HEK293 (cell line): ENCODE measurements around the gene ASCC2.
A peak's percentile ranks its signal among the peaks of the same experiment; 100 is the strongest.

ENCODE experiments used
- CTCF ChIA-PET: fragments of 350-600 bp; formaldehyde crosslinking; extraction: SDS; loops from one replicate; lab custom pipeline; 2021; ENCODE audit warnings: antibody characterized with exemption; lab: Yijun Ruan, JAX
- POLR2A ChIA-PET: fragments of 300-600 bp; formaldehyde crosslinking; extraction: SDS; loops from one replicate; lab custom pipeline; 2020; ENCODE audit warnings: antibody characterized with exemption, inconsistent platforms; lab: Yijun Ruan, JAX
- H3K27ac ChIP-seq: fragments of 200-500 bp; sonication (Bioruptor generic); 2 replicates; pipeline ENCODE4 v1.5.1; 2014; ENCODE audit warnings: low read depth, low read length, control low read depth, inconsistent platforms; ENCODE audit errors: extremely low read depth
- H3K36me3 ChIP-seq, 2 experiments: fragments of 200-500 bp in 1 of 2; sonication (Bioruptor generic) in 1 of 2; 1 replicate in 1 of 2; 2 replicates in 1 of 2; pipeline ENCODE4 v1.5.1; 2014 to 2017; ENCODE audit warnings: inconsistent platforms in 2 of 2, low read length in 2 of 2; ENCODE audit not compliant: control insufficient read depth in 2 of 2, insufficient read depth in 1 of 2
- H3K4me1 ChIP-seq: fragments of 200-500 bp; sonication (Bioruptor generic); 2 replicates; pipeline ENCODE4 v1.5.1; 2014; ENCODE audit warnings: mild to moderate bottlenecking, low read length, inconsistent platforms; ENCODE audit not compliant: control insufficient read depth, insufficient read depth
- H3K4me3 ChIP-seq: 2 replicates; pipeline ENCODE4 v1.5.1; 2011; ENCODE audit warnings: low read depth, mild to moderate bottlenecking, control low read depth, low read length, moderate library complexity
- H3K9me3 ChIP-seq: fragments of 200-500 bp; sonication (Bioruptor generic); 2 replicates; pipeline ENCODE4 v1.5.1; 2014; ENCODE audit warnings: low read depth, low read length, inconsistent platforms; ENCODE audit not compliant: control insufficient read depth, insufficient read depth
- BCL11B ChIP-seq: fragments of 450-650 bp; formaldehyde crosslinking; IDR thresholded peaks from 2 replicates; pipeline ENCODE4 v1.5.1; 2016; ENCODE audit warnings: low read depth, missing biosample characterization, missing genetic modification characterization
- EGR2 ChIP-seq: fragments of 450-650 bp; formaldehyde crosslinking; IDR thresholded peaks from 2 replicates; pipeline ENCODE4 v1.5.1; 2016; ENCODE audit warnings: low read depth, missing biosample characterization, missing genetic modification characterization
- GFI1B ChIP-seq: fragments of 450-650 bp; formaldehyde crosslinking; IDR thresholded peaks from 2 replicates; pipeline ENCODE4 v1.5.1; 2016; ENCODE audit warnings: missing biosample characterization, missing genetic modification characterization
- PATZ1 ChIP-seq: fragments of 450-650 bp; formaldehyde crosslinking; IDR thresholded peaks from 2 replicates; pipeline ENCODE4 v1.5.1; 2016; ENCODE audit warnings: missing biosample characterization, missing genetic modification characterization
- ZBTB10 ChIP-seq: fragments of 450-650 bp; formaldehyde crosslinking; IDR thresholded peaks from 2 replicates; pipeline ENCODE4 v1.5.1; 2016; ENCODE audit warnings: missing biosample characterization, missing genetic modification characterization
- ZBTB8A ChIP-seq: fragments of 450-650 bp; formaldehyde crosslinking; IDR thresholded peaks from 2 replicates; pipeline ENCODE4 v1.5.1; 2016; ENCODE audit warnings: missing biosample characterization, missing genetic modification characterization
- ZFP41 ChIP-seq: fragments of 450-650 bp; formaldehyde crosslinking; IDR thresholded peaks from 2 replicates; pipeline ENCODE4 v1.5.1; 2016; ENCODE audit warnings: missing biosample characterization, missing genetic modification characterization, borderline replicate concordance
- ZIC2 ChIP-seq: fragments of 450-650 bp; formaldehyde crosslinking; IDR thresholded peaks from 2 replicates; pipeline ENCODE4 v1.5.1; 2016; ENCODE audit warnings: missing biosample characterization, missing genetic modification characterization
- ZNF121 ChIP-seq: fragments of 450-650 bp; formaldehyde crosslinking; IDR thresholded peaks from 2 replicates; pipeline ENCODE4 v1.5.1; 2016; ENCODE audit warnings: missing biosample characterization, missing genetic modification characterization
- ZNF211 ChIP-seq: fragments of 450-650 bp; formaldehyde crosslinking; IDR thresholded peaks from 2 replicates; pipeline ENCODE4 v1.5.1; 2016; ENCODE audit warnings: low read depth, missing biosample characterization, missing genetic modification characterization
- ZNF223 ChIP-seq: fragments of 450-650 bp; formaldehyde crosslinking; IDR thresholded peaks from 2 replicates; pipeline ENCODE4 v1.5.1; 2016; ENCODE audit warnings: missing biosample characterization, missing genetic modification characterization
- ZNF239 ChIP-seq: fragments of 450-650 bp; formaldehyde crosslinking; IDR thresholded peaks from 2 replicates; pipeline ENCODE4 v1.5.1; 2016; ENCODE audit warnings: missing biosample characterization, missing genetic modification characterization
- ZNF544 ChIP-seq: fragments of 450-650 bp; formaldehyde crosslinking; IDR thresholded peaks from 2 replicates; pipeline ENCODE4 v1.5.0; 2017; ENCODE audit warnings: missing biosample characterization, missing genetic modification characterization
- ZNF585B ChIP-seq: fragments of 450-650 bp; formaldehyde crosslinking; IDR thresholded peaks from 2 replicates; pipeline ENCODE4 v1.5.1; 2016; ENCODE audit warnings: missing biosample characterization, missing genetic modification characterization
- ZNF629 ChIP-seq: fragments of 450-650 bp; formaldehyde crosslinking; IDR thresholded peaks from 2 replicates; pipeline ENCODE4 v1.5.1; 2017; ENCODE audit warnings: missing biosample characterization, missing genetic modification characterization
- ZNF677 ChIP-seq: fragments of 450-650 bp; IDR thresholded peaks from 2 replicates; pipeline ENCODE4 v1.5.0; 2018; ENCODE audit warnings: missing biosample characterization, mild to moderate bottlenecking, missing genetic modification characterization, moderate library complexity
- ZNF768 ChIP-seq: fragments of 450-650 bp; formaldehyde crosslinking; IDR thresholded peaks from 2 replicates; pipeline ENCODE4 v1.5.1; 2018; ENCODE audit warnings: missing biosample characterization, mild to moderate bottlenecking, missing genetic modification characterization
- ZNF785 ChIP-seq: fragments of 450-650 bp; formaldehyde crosslinking; IDR thresholded peaks from 2 replicates; pipeline ENCODE4 v1.5.1; 2016; ENCODE audit warnings: missing biosample characterization, missing genetic modification characterization
- ZNF830 ChIP-seq: fragments of 450-650 bp; IDR thresholded peaks from 2 replicates; pipeline ENCODE4 v1.5.0; 2018; ENCODE audit warnings: missing biosample characterization, missing genetic modification characterization, low read depth, mild to moderate bottlenecking, moderate library complexity
- ZNF837 ChIP-seq: fragments of 450-650 bp; formaldehyde crosslinking; IDR thresholded peaks from 2 replicates; pipeline ENCODE4 v1.5.1; 2016; ENCODE audit warnings: missing biosample characterization, missing genetic modification characterization
- TF ChIP-seq, protein P1 (sequence below): fragments of 450-650 bp; formaldehyde crosslinking; IDR thresholded peaks from 2 replicates; pipeline ENCODE4 v1.5.1; 2016; ENCODE audit warnings: missing biosample characterization, missing genetic modification characterization
- TF ChIP-seq, protein P2 (sequence below): fragments of 450-650 bp; IDR thresholded peaks from 2 replicates; pipeline ENCODE4 v1.5.1; 2018; ENCODE audit warnings: missing biosample characterization, mild to moderate bottlenecking, missing genetic modification characterization

ASCC2 gene

GRCh38 chr22:29803190-29803589, 34.9 kb downstream of the ASCC2 start:
- CTCF ChIA-PET = interaction anchor here (0.9 to 2.2 kb wide), 2 partner anchors 202 to 213 kb away, joined by 3 to 9 read pairs; no protein-coding TSS in a partner anchor
- H3K27ac ChIP-seq = no peak overlapping the region
- no peak overlapping the region for H3K4me3 ChIP-seq
- no peaks in the 10 kb centered on the region for H3K9me3 ChIP-seq
- H3K4me1 ChIP-seq = no peaks in the 10 kb centered on the region
- TF ChIP-seq EGR2 (tag by site-specific recombination) = no peak
- peak; percentile 61; the same call in 1 of the 2 replicates for TF ChIP-seq ZNF768
- TF ChIP-seq, all 188 proteins: peak for 1
- POLR2A ChIA-PET = no interaction called here
- peaks cover 34 to 91% of the 10 kb centered on the region in 2 experiments for H3K36me3 ChIP-seq

- H3K27ac ChIP-seq = no peak overlapping the region
- no peak for TF ChIP-seq ZNF544 (tag by site-specific recombination)
- TF ChIP-seq ZNF629 (tag by site-specific recombination) = no peak
- TF ChIP-seq GFI1B = no peak
- no peak for TF ChIP-seq PATZ1 (tag by site-specific recombination)
- TF ChIP-seq ZNF830 = no peak
- no peak for TF ChIP-seq ZNF223 (tag by site-specific recombination)
- TF ChIP-seq, protein P1, sequence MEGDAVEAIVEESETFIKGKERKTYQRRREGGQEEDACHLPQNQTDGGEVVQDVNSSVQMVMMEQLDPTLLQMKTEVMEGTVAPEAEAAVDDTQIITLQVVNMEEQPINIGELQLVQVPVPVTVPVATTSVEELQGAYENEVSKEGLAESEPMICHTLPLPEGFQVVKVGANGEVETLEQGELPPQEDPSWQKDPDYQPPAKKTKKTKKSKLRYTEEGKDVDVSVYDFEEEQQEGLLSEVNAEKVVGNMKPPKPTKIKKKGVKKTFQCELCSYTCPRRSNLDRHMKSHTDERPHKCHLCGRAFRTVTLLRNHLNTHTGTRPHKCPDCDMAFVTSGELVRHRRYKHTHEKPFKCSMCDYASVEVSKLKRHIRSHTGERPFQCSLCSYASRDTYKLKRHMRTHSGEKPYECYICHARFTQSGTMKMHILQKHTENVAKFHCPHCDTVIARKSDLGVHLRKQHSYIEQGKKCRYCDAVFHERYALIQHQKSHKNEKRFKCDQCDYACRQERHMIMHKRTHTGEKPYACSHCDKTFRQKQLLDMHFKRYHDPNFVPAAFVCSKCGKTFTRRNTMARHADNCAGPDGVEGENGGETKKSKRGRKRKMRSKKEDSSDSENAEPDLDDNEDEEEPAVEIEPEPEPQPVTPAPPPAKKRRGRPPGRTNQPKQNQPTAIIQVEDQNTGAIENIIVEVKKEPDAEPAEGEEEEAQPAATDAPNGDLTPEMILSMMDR = no peak
- no peak for TF ChIP-seq BCL11B (tag by site-specific recombination)
- no peak for TF ChIP-seq ZNF239 (tag by site-specific recombination)
- no peak for TF ChIP-seq ZFP41 (tag by site-specific recombination)
- TF ChIP-seq, protein P2, sequence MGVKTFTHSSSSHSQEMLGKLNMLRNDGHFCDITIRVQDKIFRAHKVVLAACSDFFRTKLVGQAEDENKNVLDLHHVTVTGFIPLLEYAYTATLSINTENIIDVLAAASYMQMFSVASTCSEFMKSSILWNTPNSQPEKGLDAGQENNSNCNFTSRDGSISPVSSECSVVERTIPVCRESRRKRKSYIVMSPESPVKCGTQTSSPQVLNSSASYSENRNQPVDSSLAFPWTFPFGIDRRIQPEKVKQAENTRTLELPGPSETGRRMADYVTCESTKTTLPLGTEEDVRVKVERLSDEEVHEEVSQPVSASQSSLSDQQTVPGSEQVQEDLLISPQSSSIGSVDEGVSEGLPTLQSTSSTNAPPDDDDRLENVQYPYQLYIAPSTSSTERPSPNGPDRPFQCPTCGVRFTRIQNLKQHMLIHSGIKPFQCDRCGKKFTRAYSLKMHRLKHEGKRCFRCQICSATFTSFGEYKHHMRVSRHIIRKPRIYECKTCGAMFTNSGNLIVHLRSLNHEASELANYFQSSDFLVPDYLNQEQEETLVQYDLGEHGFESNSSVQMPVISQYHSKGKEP = no peak
- TF ChIP-seq ZBTB8A = no peak
- TF ChIP-seq ZNF121 = no peak
- TF ChIP-seq ZNF211 = no peak
- TF ChIP-seq ZNF585B = no peak
- TF ChIP-seq ZIC2 (tag by site-specific recombination) = no peak
- TF ChIP-seq ZNF768 = no peak
- TF ChIP-seq ZNF677 (tag by site-specific recombination) = no peak
- TF ChIP-seq, all 188 proteins: peak for 0
- Histone ChIP-seq H3K4me1 (no peaks in the 10 kb centered on the region), H3K36me3 (peaks cover 22 to 89% of the 10 kb centered on the region in 2 experiments), H3K4me3 (no peak overlapping the region), H3K9me3 (no peaks in the 10 kb centered on the region)
- CTCF ChIA-PET = no interaction called here
- POLR2A ChIA-PET = no interaction called here
These were observed 36.3 kb downstream of the ASCC2 start for GRCh38 chr22:29801796-29802195.

- POLR2A ChIA-PET = no interaction called here
- H3K36me3 ChIP-seq = peaks cover 21 to 89% of the 10 kb centered on the region in 2 experiments
- H3K4me1 ChIP-seq = no peaks in the 10 kb centered on the region
- H3K27ac ChIP-seq = no peak overlapping the region
- CTCF ChIA-PET = interaction anchor here (0.9 kb wide), 1 partner anchor 79 kb away, joined by 6 read pairs; no protein-coding TSS in a partner anchor
- no peaks in the 10 kb centered on the region for H3K9me3 ChIP-seq
- H3K4me3 ChIP-seq = no peak overlapping the region
- no peak for TF ChIP-seq ZNF837 (tag by site-specific recombination)
- TF ChIP-seq ZBTB10 = no peak
- TF ChIP-seq ZNF239 (tag by site-specific recombination) = no peak
- no peak for TF ChIP-seq ZNF785
These were observed 36.9 kb downstream of the ASCC2 start for GRCh38 chr22:29801153-29801552.
